Glomerular visceral epithelial cell (primary cell): ENCODE results near the gene CCNY.
A peak's percentile ranks its signal among the peaks of the same experiment; 100 is the strongest.
"Not testable (repeated sequence)": the region's sequence is repeated elsewhere in the genome, so short reads cannot be mapped to it uniquely, and the experiment has no call there.

Experiments
- DNase-seq: peaks from one replicate; pipeline ENCODE4 v3.0.0-alpha.2; 2016; ENCODE audit errors: extremely low spot score

Gene CCNY

GRCh38 chr10:35382096-35382495 lies 45.8 kb downstream of the CCNY start:
- no peak for DNase-seq

- DNase-seq, result no peak
Observed at GRCh38 chr10:35384265-35384868, 48.1 kb downstream of the CCNY start.

DNA sequence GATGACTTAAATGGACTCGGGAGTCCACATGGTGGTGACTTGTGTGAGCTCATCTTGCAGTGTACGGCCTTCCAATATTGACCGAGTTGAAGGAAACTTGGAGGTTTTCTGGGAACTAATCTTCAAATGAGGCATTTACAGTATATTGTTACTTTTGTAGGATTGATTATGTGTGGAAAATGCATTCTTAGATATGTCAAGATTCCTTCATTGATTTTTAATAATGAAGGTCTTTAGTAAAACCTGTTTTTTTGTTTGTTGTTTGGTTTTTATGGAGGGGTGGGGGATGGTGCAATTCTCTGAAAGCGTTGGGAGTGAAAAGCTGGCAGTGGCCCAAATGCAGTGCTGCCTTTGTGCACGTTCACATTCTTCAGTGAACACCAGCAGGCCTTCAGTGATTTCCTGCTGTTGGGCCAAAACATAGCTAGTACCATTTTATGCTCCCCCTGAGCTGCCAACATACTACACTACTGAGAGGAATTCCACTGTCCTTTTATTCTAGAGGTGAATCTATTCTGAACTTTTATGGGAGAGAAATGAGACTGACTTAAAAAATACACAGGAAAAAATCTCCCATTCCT lies 50.4 kb downstream of the CCNY start:
- DNase-seq, result peak; percentile 31

DNA sequence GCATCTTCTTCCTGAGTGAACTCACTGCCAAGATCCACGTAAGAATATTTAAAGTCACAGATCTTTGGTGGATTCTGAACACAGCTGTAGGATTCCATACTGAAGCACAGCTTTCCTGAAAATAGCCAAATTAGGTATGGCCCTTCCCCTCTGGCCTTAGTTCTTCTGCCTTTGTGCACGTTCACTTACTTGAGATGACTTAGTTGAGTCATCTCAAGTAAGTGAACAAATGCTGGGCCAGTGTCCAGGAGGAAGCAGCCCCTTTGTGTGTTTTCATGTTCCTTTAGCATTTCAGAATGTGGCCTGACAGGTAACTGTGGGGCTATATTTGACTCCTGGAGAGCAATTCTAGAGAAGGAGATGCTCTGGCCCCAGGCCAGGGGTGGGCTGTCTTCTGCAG lies 51.5 kb downstream of the CCNY start:
- peak; percentile 39 for DNase-seq

GRCh38 chr10:35388197-35388596 lies 51.9 kb downstream of the CCNY start:
- no peak for DNase-seq

GRCh38 chr10:35388682-35389081 lies 52.4 kb downstream of the CCNY start:
- DNase-seq, result no peak

GRCh38 chr10:35390161-35390840 lies 54.0 kb downstream of the CCNY start:
- no peak for DNase-seq

- DNase-seq, result no peak
Observed at GRCh38 chr10:35390843-35391152, 54.5 kb downstream of the CCNY start.

- DNase-seq, result no peak
Observed at GRCh38 chr10:35391153-35391953, 55.0 kb downstream of the CCNY start.

GRCh38 chr10:35391954-35392262 lies 55.6 kb downstream of the CCNY start:
- DNase-seq, result no peak

GRCh38 chr10:35392482-35393228 lies 56.3 kb downstream of the CCNY start:
- no peak for DNase-seq

DNA sequence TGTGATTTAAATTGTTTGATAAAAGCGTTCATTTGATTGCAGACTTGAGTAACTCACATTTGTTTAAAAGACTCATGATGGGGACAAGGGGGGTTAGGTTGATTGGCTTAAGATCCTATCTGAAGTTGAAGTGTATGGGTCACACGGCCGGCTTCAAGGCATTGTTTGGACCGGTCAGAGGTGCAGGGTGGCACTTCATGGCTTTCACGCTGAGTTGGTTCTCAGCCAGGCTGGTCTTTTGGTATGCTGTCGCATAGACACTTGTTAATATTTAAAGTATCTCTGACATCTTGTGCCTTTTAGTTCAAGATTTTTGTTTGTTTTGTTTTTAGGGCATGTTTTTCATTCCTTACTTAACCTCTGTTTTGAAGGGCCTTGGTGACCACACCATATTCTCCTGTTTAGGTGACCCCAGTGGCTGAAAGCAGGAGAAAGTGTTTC lies 58.1 kb downstream of the CCNY start:
- DNase-seq, result no peak

DNA sequence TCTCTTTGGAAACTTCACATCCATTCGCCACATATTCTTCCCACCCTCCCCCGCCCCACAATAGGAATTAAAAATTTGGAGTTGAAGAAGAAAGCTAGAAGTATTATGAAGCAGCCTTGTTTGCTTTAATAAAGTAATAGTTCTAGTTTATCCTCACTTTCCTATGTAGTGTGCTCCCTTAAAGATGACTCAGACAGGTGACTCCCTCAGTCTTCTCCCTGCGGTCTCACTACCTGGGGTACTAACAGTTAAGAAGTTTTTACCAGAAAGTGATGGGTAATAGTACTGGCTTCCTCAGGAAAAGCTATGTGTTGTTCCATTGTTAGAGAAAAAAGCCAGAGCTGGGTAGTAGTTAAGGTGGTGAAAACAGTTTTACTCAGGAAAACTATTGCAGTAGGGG lies 58.6 kb downstream of the CCNY start:
- DNase-seq, result no peak

GRCh38 chr10:35396560-35397434 lies 60.5 kb downstream of the CCNY start:
- no peak for DNase-seq

DNA sequence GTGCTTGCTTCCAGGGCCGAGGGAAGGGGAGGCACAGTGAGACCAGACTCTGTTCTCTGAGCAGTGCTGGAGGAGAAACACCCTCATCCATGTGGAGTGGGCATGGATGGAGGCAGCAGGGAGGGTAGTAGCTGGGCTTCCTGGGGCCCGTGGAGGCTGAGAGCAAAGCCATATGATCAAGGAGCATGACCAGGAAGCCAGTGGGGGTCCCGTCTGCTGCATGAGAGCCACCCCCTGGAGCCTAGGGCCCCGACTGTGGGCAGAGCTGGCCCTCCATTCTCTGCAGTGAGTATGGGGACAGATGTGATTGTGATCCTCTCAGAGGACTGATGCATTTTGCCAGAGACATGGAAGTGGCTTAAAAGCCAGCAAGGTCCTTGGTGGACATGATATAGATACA lies 61.6 kb downstream of the CCNY start:
- DNase-seq, result no peak

DNA sequence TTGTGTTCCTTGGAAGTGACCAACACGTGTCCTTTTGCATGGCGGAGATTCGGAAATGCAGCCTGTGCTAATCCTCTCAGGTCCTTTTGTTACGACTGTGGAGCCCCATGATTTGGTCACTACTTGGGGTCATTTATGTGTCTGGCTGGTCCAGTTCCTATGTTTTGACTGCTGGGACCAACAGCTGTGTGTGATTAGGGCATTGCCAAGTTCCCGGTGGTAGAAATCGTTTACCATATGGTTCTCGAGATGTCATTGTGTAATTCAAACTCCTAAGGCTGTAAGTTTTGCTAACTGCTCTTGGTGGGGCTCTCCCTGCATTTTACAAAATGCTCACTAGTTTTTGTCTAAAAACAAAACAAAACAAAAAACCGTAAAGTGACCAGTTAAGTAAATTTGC lies 62.0 kb downstream of the CCNY start:
- no peak for DNase-seq

GRCh38 chr10:35398908-35399307 lies 62.6 kb downstream of the CCNY start:
- no peak for DNase-seq

GRCh38 chr10:35399414-35400009 lies 63.2 kb downstream of the CCNY start:
- DNase-seq, result no peak

DNA sequence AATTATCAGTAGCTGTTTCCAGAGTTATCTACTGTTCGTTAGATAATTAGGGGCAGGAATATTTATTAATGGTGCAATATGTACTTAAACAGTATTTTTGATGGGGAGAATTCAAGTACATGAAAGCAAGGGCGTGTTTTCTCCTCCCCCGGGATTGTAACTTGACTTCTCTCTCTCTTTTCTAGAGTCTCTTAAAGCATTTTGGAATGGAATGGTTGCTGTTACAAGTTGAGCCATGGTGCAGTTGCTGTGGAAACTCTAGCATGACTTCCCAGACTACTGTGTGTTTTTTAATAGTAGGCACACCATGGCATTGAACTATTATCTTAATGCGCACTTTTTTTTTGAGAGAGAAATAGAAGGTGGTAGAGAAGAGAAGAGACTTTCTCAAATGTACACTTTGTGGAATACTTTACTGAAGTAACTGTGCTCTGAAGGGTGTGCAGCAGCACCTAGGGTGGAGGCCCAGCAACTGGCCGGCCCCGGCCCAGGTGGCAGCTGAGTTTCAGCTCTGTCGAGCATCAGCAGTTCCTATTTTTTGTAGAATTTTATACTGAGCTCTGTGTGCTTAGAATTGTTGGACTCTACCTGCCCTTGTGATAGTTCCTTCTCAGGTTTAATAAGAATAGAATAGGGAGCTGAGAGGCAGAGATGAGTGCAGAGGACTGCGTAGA lies 64.4 kb downstream of the CCNY start:
- no peak for DNase-seq

DNA sequence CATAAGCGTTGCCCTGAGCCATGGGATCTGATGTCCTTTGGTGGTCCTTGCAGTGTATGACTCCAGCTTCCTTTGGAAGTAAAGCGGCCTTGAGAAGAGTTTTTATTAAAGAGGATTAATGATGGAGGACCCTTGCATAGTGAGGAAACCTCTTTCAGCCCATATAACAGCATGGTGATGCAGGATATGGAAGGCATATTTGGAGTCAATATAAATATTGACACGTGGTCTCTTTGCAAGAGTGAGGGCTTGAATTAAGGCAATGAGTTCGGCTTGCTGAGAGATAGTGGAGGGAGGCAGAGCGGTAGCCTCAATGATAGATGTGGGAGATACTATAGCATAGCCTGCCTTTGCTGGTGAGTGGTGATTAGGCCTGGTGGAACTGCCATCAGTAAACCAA lies 67.2 kb downstream of the CCNY start:
- not testable (repeated sequence) for DNase-seq
